T-helper 1 cell (primary cell): ENCODE data around the gene PROZ.
A peak's percentile ranks its signal among the peaks of the same experiment; 100 is the strongest.

Experiments used
- DNase-seq, 5 donors: peaks; one replicate each; pipeline ENCODE4 v3.0.0-alpha.2; 2012 to 2020

Gene PROZ

DNA sequence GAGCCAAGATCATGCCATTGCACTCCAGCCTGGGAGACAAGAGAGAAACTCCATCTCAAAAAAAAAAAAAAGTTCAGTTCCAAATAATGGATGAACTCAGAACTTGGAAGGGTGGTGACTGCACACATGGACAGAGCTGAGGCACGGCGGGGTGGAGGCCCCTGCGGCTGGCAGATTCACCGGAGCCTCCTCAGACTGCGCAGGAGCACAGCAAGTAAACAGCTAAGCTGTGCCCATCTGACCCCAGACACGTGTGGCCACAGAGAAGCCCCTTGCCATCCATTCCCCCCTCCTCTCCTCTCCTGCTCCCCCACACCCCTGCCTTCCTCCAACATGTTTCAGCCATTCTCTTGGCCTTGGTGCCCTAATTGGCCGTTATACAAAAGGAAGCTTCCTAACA lies 15.6 kb upstream of the PROZ start:
- DNase-seq = no peak

DNA sequence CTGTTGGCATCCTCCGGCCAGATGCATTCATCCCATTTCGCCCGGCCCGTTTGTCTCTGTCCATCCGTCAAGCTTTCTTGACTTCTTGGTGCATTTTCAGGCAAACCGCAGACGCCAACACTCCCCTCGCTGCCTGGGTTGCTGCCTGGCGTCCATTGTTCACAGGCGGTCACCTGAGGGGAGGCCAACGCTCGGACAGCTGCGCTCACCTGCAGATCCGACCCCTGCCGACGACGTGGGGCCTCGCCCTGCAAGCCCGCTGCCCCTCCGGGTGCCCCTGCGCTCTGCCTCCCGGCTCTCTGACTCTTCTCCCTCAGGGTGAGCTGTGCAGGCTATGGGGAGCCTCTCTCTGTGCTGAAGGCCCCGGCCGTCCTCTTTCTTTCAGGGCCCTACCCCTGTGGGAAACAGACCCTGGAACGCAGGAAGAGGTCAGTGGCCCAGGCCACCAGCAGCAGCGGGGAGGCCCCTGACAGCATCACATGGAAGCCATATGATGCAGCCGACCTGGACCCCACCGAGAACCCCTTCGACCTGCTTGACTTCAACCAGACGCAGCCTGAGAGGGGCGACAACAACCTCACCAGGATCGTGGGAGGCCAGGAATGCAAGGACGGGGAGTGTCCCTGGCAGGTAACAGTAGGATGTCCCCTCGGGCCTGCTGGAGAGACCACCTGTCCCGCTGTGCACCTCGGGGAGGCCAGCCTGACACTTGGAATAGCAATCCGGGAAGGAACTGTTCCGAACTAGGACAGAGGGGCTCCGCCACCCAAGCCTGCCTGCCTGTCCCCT lies 14.8 kb upstream of the PROZ start:
- DNase-seq = no peak

DNA sequence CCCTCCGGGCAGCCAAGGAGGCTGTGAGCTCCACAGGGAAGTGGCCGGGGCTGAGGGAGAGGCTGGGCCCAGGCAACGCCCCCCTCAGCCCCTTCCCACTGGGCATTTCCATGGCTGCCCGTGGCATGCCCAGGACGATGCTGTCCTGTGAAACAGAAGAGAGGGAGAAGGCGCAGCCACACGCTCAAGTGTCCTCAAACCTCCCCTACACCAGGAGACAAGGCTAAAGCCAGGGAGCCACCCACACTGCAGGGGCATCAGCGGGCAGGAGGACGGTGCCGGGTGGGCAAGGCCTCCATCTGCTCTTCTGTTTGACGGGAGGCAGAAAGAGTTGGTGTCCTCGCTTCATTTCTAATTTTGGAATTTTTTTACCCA lies 14.2 kb upstream of the PROZ start:
- DNase-seq = no peak

- DNase-seq = no peak
These were observed 13.0 kb upstream of the PROZ start for GRCh38 chr13:113145496-113145895.

GRCh38 chr13:113145911-113146598 lies 12.4 kb upstream of the PROZ start:
- no peak for DNase-seq

DNA sequence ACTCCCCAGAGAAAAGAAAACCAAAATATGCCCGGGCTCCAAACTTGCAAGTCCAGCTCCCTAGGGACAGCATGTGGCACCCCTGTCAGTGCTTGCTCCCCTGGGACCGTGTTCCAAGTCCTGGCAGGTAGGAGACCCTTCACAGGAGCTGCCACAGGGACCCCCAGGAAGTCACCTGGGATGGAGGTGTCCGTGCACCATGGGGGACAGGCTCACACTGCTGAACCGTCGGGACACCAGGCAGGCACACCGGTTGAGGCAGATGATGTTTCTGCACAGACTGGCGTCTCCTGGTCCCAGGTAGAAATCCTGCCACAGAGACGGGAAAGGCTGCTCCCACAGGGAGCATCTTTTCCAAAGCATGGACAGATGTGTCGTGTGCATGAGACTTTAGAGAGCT lies 11.7 kb upstream of the PROZ start:
- DNase-seq = no peak

GRCh38 chr13:113147206-113147605 lies 11.2 kb upstream of the PROZ start:
- DNase-seq = no peak

DNA sequence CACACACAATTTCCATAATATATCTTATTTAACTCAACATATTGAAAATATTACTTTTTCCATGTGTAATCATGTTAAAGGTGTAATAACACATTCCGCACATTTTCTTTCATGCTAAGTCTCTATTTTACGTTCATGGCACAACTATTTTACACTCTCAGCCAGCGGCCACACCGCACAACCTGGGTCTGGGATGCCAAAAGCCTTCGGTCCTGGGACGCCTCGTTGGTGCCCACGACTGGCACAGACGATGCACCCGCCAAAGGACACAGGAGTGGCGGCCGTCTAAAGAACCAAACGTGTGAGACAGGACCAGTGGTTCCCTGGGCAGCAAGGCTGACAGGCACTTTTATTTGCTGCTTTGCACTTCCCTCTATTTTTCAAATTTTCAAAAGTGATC lies 10.0 kb upstream of the PROZ start:
- no peak for DNase-seq

DNA sequence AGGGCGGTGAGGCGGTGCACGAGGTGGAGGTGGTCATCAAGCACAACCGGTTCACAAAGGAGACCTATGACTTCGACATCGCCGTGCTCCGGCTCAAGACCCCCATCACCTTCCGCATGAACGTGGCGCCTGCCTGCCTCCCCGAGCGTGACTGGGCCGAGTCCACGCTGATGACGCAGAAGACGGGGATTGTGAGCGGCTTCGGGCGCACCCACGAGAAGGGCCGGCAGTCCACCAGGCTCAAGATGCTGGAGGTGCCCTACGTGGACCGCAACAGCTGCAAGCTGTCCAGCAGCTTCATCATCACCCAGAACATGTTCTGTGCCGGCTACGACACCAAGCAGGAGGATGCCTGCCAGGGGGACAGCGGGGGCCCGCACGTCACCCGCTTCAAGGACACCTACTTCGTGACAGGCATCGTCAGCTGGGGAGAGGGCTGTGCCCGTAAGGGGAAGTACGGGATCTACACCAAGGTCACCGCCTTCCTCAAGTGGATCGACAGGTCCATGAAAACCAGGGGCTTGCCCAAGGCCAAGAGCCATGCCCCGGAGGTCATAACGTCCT lies 9.4 kb upstream of the PROZ start:
- peak in 1 of 5 donors; percentile 6 for DNase-seq

DNA sequence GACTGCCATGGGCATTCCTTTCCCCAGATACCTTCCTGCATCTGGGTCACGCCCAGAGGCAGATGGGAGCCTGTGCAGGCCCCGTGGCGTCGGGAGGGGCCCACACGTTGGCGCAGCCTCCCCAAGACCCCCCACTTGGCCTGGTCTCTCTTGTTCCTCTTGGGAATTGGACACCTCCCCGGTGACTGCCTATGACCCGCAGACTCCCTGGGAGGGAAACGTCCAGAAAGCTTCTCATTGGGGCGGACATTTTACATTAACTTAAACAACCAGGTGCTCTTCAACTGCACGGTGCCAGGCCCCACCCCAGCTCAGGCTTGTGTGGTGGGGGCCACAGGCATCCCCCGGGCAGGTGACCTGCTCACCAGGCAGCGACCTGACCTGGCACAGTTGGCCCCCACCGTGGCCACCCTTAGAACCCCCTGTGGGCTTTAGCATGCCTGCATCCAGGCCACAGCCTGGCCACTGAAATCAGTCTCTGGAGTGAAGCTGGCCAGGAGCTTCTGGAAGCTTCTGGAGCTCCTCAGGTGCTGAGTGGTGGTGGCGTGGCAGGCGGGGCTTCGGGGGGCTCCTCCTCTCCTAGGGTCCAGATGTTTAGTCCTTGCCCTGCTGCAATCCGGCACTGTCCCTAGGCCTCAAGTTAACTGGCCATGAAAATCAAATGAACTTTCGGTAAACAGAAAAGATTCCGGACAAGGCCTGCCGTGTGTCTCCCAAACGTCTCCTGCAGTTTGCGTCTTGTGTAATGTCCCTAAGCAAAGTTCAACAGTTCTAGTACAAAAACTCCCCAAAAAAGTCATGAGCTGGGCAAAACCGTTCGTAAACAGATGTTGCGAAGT lies 8.5 kb upstream of the PROZ start:
- DNase-seq = peak in 1 of 5 donors; percentile 9

DNA sequence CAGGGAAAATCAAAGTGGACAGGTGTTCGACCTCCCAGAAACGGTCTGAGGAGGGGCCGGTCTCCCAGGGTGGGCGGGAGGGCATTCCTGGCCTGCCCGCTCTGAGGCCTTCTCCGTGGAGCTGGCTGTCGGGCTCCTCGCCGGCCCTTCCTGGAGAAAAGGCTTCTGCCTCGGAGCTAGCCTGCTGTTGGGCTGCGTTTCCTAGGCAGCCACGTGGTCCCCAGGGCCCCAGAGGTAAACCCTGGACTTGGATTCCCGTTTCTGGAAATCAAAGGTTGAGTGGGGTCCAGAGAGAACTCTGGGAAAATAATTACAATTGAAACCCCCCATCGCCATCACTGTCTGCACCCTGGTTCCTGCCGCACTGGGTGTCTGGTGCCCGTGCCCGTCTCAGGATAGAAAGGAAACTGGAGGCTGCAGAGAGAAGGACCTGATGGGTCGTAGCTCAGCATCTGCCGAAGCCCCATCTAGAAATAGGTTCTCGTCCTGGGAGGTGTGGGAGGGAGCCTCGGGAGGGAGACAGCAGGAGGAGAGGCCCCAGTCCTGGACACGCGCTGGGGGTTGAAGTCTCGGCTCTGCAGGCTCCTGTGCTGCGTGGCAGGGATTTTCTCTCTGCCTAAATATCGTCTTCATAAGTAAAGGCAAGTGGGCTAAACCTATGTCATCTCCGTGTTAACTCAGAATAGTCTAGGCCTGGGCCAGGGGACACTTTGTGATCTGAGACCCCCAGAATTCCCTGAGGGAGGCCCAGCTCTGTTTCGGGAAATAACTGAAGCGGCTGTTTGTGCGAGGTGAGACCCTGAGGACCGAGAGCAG lies 7.7 kb upstream of the PROZ start:
- DNase-seq = peak in 1 of 5 donors; percentile 9

DNA sequence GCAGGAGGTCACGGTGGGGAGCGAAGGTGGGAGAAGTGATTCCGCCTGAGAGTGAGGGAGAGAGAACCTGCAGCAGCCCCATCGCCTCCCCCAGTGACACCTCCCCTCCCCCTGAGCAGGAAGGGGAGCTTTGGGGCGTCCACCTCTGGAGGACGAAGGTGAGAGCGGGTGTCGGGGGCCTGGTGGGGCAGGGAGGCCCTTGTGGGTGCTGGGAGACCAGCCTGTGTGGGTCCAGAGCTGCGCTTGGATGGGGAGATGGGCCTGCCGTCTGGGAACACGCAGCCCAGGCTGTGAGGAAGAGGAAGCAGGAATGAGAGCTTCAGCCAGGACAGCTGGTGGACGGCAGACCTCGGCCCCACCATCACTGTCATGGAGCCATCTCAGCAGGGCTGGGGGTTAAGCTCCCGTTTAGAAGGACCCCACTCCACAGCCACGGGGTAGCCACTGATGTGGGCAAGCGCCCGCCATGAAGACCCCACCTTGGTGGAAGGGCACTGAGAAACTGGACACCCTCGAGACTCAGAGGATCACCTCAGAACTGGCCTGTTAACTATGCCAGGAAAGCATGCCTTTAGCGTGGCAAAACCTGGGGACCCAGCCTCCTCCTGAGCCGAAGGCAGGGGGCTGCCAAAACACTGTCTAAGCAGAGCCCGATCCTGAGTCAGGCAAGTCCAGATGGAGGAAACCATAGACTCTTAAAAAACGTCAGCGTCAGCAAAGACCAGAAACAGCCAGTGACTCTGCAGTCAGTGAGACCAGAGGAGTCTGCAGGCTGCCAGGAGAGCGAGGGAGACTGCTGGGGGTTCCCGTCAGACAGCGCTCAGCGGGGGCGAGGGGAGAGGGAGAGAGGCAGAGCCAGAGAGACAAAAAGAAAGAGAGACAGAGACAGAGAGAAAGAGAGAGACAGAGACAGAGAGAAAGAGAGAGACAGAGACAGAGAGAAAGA lies 6.4 kb upstream of the PROZ start:
- DNase-seq = no peak

- no peak for DNase-seq
These were observed 5.8 kb upstream of the PROZ start for GRCh38 chr13:113152691-113152983.

GRCh38 chr13:113152984-113153809 lies 5.3 kb upstream of the PROZ start:
- DNase-seq = peak in 1 of 5 donors; percentile 16

GRCh38 chr13:113153810-113154748 lies 4.4 kb upstream of the PROZ start:
- peak; percentile 51 to 79 (median 65) for DNase-seq

GRCh38 chr13:113155201-113155600 lies 3.2 kb upstream of the PROZ start:
- no peak for DNase-seq

GRCh38 chr13:113155982-113156655 lies 2.3 kb upstream of the PROZ start:
- DNase-seq = no peak

DNA sequence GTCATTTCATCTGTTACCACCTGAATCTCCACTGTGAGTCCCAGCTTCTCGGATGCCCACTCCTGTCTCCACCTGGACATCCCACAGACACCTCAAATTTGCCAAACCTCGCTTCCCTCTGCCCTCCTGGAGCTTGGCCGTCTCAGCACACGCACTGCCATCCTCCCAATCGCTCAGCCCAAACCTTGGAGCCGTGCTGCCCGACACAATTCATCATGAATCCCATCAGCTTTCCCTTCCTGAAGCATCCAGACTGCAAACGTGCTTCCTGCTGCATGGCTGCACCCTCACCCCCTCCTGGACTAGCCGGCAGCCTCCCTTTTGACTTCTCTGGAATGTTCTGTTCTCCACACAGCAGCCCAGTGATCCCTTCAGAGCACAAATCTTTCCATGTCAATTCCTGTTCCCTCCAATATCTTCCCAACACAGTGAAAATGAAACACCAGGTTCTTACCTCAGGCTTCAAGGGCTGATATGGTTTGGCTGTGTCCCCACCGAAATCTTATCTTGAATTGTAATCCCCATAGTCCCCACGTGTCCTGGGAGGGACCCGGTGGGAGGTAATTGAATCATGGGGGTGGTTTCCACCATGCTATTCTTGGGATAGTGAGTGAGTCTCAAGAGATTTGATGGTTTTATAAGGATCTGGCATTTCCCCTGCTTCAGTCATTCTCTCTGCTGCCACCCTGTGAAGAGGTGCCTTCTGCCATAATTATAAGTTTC lies 1.1 kb upstream of the PROZ start:
- no peak for DNase-seq
